ENCODE results near the gene C1orf116. TPM values are rescaled to one million over a fixed set of nuclear protein-coding genes. Genes with fewer than 3 reads are reported as not detected.

C1orf116 gene
- polyA plus RNA-seq, 4 donors = 0.46 to 29.0 (median 21.5) TPM

Other genes with a start within 250 kb of the C1orf116 start
- not detected for gene IL20, start 167.1 kb downstream of the C1orf116 start, polyA plus RNA-seq (ENCODE audit: insufficient read length in 4 of 4)
- gene IL24, start 135.3 kb downstream of the C1orf116 start, polyA plus RNA-seq (ENCODE audit: insufficient read length in 4 of 4) = under 1 TPM; 0.25 to 0.52 (median 0.38) TPM
- gene FCMR, start 110.8 kb downstream of the C1orf116 start, polyA plus RNA-seq (ENCODE audit: insufficient read length in 4 of 4) = 1 to 10 TPM; 2.0 to 2.3 (median 2.2) TPM
- gene PIGR, start 86.3 kb downstream of the C1orf116 start, polyA plus RNA-seq (ENCODE audit: insufficient read length in 4 of 4) = 1 to 10 TPM in 2 of 4 donors, under 1 TPM in 2; 0.46 to 2.6 (median 1.2) TPM
- 10 to 100 TPM in 1 of 4 donors, 1 to 10 TPM in 2, under 1 TPM in 1; 0.15 to 14.9 (median 7.8) TPM for gene FCAMR, start 62.3 kb downstream of the C1orf116 start, polyA plus RNA-seq (ENCODE audit: insufficient read length in 4 of 4)
- 10 to 100 TPM in 3 of 4 donors, 1 to 10 TPM in 1; 9.9 to 18.8 (median 14.4) TPM for gene YOD1, start 18.5 kb upstream of the C1orf116 start, polyA plus RNA-seq (ENCODE audit: insufficient read length in 4 of 4)
- gene PFKFB2, start 20.5 kb upstream of the C1orf116 start, polyA plus RNA-seq (ENCODE audit: insufficient read length in 4 of 4) = 10 to 100 TPM in 3 of 4 donors, 1 to 10 TPM in 1; 8.5 to 19.1 (median 16.9) TPM
- gene C4BPB, start 56.1 kb upstream of the C1orf116 start, polyA plus RNA-seq (ENCODE audit: insufficient read length in 4 of 4) = 1 to 10 TPM in 1 of 4 donors, under 1 TPM in 3; 0.47 to 1.1 (median 0.61) TPM
- under 1 TPM; 0.33 to 0.64 (median 0.46) TPM for gene C4BPA, start 71.5 kb upstream of the C1orf116 start, polyA plus RNA-seq (ENCODE audit: insufficient read length in 4 of 4)